Measurements from ENCODE around the gene PDZD8.

Gene PDZD8

DNA sequence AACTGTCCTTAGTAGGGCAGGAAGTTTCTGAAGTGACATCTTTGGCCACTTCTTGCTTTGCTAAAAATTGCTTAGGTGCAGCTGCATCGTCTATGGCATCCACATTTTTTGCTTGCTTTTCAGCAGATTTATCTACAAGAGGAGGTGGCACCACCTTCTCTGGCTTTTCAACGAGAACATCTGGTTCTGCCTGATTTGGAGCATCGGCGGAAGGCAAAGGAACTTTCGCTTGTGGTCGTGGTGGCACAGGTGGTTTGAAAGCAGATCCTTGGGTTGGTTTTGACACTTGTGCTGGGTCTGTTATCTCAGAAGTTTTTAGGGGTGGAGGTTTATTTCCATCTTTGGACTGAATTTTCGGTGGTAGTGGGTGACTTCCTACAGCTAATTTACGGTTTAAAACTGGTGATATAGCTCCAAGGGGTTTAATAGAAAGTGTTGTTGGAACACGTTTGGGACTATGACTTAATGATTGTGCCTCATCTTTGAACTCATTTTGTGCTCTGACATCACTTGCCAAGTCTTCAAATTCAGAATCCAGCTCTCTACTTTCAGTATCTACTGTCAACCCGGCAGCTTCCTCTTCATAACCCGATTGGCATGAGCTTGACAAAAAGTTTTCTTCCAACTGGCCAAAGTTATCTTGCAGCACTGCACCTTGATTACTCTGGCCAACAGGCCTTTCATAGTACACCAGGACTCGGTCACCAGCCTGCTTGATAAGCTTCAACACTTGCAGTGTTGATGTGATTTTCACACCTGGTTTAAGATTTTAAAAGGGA, 90.3 kb downstream of the PDZD8 start:
- H3K9ac ChIP-seq (ENCODE audit: low read length): no peak overlapping the region
- H3K27me3 ChIP-seq (ENCODE audit: insufficient read depth, low read length): no peaks in the 10 kb centered on the region
- H2AFZ ChIP-seq (ENCODE audit: low read length): no peak overlapping the region
- no peak overlapping the region for H3K4me3 ChIP-seq (ENCODE audit: low read depth, low read length, poor library complexity, severe bottlenecking)
- TF ChIP-seq CTCF (IDR thresholded peaks at IDR 0.05; ENCODE audit: low read length) (no peak), EZH2 (IDR thresholded peaks at IDR 0.05; ENCODE audit: borderline replicate concordance, low read length) (no peak)
- H4K20me1 ChIP-seq (ENCODE audit: insufficient read depth, low read length): no peaks in the 10 kb centered on the region
- H3F3A ChIP-seq (ENCODE audit: insufficient read depth, low read length): no peaks in the 10 kb centered on the region
- H3K27ac ChIP-seq (ENCODE audit: low read depth, low read length, poor library complexity, severe bottlenecking): no peak overlapping the region
- H3K9me3 ChIP-seq (ENCODE audit: low read length): no peaks in the 10 kb centered on the region
- no peaks in the 10 kb centered on the region for H3K4me1 ChIP-seq (ENCODE audit: insufficient read depth, low read length, severe bottlenecking)
- peaks cover 24% of the 10 kb centered on the region; the same call in 1 of the 2 replicates for H3K36me3 ChIP-seq (ENCODE audit: insufficient read depth, low read length)
- no peaks in the 10 kb centered on the region for H3K79me2 ChIP-seq (ENCODE audit: insufficient read depth, low read length)
- no peak overlapping the region for H3K4me2 ChIP-seq (ENCODE audit: low read length)
- H3K9me2 ChIP-seq (ENCODE audit: low read depth, low read length): no peaks in the 10 kb centered on the region

GRCh38 chr10:117277675-117278074, 97.6 kb downstream of the PDZD8 start:
- Histone ChIP-seq H3K27me3 (ENCODE audit: insufficient read depth, low read length) (no peaks in the 10 kb centered on the region), H3K36me3 (ENCODE audit: insufficient read depth, low read length) (no peaks in the 10 kb centered on the region), H3K4me2 (ENCODE audit: low read length) (no peak overlapping the region), H3K4me3 (ENCODE audit: low read depth, low read length, poor library complexity, severe bottlenecking) (no peak overlapping the region), H4K20me1 (ENCODE audit: insufficient read depth, low read length) (no peaks in the 10 kb centered on the region), H3K9me3 (ENCODE audit: low read length) (no peaks in the 10 kb centered on the region), H3K9me2 (ENCODE audit: low read depth, low read length) (no peaks in the 10 kb centered on the region), H3K9ac (ENCODE audit: low read length) (no peak overlapping the region), H3F3A (ENCODE audit: insufficient read depth, low read length) (no peaks in the 10 kb centered on the region), H2AFZ (ENCODE audit: low read length) (no peak overlapping the region), H3K27ac (ENCODE audit: low read depth, low read length, poor library complexity, severe bottlenecking) (no peak overlapping the region), H3K4me1 (ENCODE audit: insufficient read depth, low read length, severe bottlenecking) (no peaks in the 10 kb centered on the region), H3K79me2 (ENCODE audit: insufficient read depth, low read length) (no peaks in the 10 kb centered on the region)
- TF ChIP-seq EZH2 (IDR thresholded peaks at IDR 0.05; ENCODE audit: borderline replicate concordance, low read length) (no peak), CTCF (IDR thresholded peaks at IDR 0.05; ENCODE audit: low read length) (no peak)

DNA sequence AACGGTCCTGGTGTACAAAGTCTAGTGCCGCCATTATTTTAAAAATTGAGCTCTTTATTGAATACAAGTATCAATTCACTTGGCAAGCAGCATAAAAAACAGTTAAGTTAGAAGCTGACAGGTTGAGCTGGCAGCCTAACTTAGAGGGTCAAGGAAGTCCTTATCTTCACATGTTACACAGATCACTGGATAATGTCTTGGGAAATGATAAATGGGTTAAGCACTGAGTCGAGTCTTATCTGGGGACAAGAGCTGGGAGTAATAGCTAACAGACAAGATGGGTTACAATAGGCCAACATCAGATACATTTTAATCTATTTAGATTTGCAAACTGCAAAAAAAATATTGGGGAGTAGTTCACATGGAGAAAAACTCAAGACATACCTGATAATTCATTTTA, 100.1 kb downstream of the PDZD8 start:
- Histone ChIP-seq H4K20me1 (ENCODE audit: insufficient read depth, low read length) (no peaks in the 10 kb centered on the region), H3K79me2 (ENCODE audit: insufficient read depth, low read length) (no peaks in the 10 kb centered on the region), H3K4me3 (ENCODE audit: low read depth, low read length, poor library complexity, severe bottlenecking) (no peak overlapping the region), H3K9me2 (ENCODE audit: low read depth, low read length) (no peaks in the 10 kb centered on the region), H3F3A (ENCODE audit: insufficient read depth, low read length) (no peaks in the 10 kb centered on the region), H3K36me3 (ENCODE audit: insufficient read depth, low read length) (no peaks in the 10 kb centered on the region), H2AFZ (ENCODE audit: low read length) (no peak overlapping the region), H3K9ac (ENCODE audit: low read length) (no peak overlapping the region), H3K4me1 (ENCODE audit: insufficient read depth, low read length, severe bottlenecking) (no peaks in the 10 kb centered on the region), H3K9me3 (ENCODE audit: low read length) (no peaks in the 10 kb centered on the region), H3K4me2 (ENCODE audit: low read length) (no peak overlapping the region), H3K27ac (ENCODE audit: low read depth, low read length, poor library complexity, severe bottlenecking) (no peak overlapping the region), H3K27me3 (ENCODE audit: insufficient read depth, low read length) (no peaks in the 10 kb centered on the region)
- TF ChIP-seq CTCF (IDR thresholded peaks at IDR 0.05; ENCODE audit: low read length) (no peak), EZH2 (IDR thresholded peaks at IDR 0.05; ENCODE audit: borderline replicate concordance, low read length) (no peak)

All from OCI-LY1 (cell line).